GM19452 (cell line): ENCODE data around the gene LBHD1.
"Not testable (repeated sequence)": the region's sequence is repeated elsewhere in the genome, so short reads cannot be mapped to it uniquely, and the experiment has no call there.

Source experiments
- ATAC-seq: cut with Tn5 transposase; IDR thresholded peaks from one replicate; pipeline ENCODE4 v1.9.1; 2021; ENCODE audit not compliant: unreplicated experiment

Gene LBHD1

DNA sequence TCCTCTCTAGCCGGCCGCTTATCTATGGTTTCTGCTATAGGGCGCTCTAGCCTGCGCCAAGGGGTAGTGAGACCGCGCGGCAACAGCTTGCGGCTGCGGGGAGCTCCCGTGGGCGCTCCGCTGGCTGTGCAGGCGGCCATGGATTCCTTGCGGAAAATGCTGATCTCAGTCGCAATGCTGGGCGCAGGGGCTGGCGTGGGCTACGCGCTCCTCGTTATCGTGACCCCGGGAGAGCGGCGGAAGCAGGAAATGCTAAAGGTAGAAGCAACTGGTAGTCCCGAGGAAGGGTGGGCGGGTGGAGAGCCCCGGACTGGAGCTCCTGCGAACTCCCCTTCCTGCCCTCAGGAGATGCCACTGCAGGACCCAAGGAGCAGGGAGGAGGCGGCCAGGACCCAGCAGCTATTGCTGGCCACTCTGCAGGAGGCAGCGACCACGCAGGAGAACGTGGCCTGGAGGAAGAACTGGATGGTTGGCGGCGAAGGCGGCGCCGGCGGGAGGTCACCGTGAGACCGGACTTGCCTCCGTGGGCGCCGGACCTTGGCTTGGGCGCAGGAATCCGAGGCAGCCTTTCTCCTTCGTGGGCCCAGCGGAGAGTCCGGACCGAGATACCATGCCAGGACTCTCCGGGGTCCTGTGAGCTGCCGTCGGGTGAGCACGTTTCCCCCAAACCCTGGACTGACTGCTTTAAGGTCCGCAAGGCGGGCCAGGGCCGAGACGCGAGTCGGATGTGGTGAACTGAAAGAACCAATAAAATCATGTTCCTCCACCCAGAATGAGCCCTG lies at the start of gene LBHD1, which contains the start of gene UQCC3:
LBHD1 (minus strand) TSS at position 660 of the 782 bp plus-strand sequence. CDS start 2,236 bp downstream, outside the sequence.
UQCC3 (plus strand) TSS at position 66 of the 782 bp plus-strand sequence; CDS start at position 139, 73 bp downstream.
- ATAC-seq = peak; percentile 56

DNA sequence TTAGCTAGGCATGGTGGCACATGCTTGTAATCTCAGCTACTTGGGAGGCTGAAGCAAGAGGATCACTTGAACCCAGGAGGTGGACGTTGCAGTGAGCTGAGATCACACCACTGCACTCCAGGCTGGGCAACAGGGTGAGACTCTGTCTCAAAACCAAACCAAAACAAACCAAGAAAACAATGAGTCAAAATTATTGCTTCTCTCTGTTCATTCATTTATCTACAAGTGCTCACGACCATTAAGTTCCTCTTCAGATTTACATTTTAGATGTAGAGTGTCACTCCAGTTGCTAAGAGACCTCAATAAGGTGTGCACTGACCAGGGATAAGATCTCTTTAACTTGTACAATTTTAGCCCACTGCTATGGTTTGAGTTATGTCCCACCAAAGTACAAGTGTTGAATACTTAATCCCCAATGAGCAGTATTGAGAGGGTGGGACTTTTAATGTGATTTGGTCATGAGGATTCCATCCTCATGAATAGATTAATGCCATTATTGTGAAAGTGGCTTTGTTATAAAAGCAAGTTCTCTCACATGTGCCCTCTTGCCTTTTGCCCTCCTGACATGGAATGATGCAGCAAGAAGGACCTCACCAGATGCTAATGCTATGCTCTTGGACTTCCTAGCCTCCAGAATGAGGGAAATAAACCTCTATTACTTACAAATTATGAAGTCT lies 47.4 kb upstream of the LBHD1 start:
- no peak for ATAC-seq

DNA sequence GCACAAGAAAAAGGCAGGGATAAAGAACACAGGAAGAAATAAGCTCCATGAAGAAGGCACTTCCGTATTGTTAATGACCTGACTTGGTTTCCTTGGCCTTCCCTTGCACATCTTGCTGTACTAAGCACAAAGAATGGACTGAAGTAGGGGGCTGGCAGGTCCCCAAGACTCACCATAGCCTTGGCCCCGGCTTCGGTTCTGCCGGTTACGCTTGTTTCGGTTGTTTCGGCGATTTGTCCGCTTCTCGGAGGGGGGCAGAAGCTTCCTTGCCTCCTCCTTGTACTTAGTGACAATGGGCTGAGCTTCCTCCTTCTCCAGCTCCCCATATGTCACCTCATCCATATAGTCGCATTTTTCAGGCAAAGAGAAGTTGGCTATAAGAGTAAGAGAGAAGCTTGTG lies 44.7 kb upstream of the LBHD1 start:
- ATAC-seq = no peak

DNA sequence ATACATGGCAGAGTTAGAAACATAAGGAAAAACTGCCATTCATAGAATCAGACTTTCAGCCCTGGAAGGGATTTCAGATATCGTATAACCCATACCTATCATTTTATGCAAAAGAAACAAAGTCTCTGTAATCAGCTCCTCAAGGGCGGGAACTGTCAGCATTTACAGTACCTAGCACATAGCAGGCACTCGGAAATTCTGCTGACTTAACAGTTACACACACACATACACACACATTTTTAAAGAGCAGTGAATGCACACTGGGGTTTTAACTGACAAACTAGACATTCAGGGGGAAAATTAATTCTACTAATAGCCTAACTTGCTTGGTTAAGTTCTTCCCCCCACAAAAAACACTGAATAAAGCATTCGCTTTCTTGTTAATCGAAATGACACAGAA lies 44.1 kb upstream of the LBHD1 start:
- no peak for ATAC-seq

DNA sequence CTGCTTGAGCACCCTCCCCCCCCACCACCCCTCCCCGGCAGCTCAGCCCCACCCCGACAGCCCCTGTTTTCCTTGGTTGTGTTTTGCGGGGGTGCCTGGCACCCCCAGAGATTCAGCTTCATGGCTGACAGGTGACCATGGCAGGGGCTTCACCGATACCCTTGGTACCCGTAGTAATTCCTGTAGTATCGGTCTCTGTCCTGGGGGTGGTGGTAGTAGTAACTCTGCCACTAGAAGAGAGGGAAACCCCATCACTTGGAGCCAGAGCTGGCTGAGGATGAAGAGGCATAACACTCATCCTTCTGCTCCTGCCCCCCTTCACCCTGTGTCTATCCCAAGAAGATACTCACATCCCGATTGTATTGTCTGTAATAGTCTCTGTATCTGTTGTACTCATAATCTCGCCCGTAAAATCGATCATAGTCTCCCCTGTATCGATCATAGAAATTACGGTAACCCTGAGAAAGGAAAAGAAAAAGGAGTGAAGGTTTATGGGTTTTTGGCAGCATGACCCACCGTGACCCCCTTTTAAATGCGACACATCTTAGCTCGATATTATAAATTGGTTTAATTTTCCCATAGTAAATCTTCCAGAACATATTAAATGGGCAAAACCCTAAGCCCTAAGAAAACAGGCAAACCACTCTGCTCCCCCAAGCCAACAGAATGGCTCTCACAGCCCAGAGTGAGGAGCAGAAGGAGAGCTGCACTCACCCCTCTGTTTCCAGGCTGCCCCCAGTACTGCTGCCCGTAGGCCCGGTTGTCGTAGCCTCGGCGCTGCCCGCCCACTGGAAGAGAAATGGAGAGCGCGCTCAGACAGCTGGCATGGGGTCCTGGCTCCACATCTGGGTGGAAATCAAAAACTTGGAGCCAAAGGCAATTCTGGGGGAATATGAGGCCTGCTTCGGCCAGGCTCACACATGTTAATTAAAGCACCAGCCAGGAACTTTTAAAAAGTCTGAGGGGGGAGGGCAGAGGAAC lies 43.4 kb upstream of the LBHD1 start:
- ATAC-seq = no peak

DNA sequence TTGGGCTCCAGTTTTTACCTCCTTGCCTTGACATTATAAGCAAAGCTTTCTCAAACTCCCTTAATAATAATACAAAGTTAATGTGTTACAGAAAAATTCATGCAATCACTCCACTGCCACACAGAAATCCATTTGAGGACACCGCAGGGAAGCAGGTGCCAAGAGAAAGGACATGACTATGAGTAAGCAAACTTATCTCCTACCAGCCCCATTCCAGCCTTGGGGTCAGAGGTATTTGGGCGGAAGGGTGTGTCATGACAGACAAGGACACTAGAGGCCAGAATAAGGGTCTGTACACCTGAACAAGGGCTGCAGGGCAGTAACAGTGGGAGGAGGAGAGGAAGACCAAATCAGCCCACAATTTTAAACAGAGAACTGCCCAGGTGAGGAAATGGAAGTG lies 41.3 kb upstream of the LBHD1 start:
- no peak for ATAC-seq

DNA sequence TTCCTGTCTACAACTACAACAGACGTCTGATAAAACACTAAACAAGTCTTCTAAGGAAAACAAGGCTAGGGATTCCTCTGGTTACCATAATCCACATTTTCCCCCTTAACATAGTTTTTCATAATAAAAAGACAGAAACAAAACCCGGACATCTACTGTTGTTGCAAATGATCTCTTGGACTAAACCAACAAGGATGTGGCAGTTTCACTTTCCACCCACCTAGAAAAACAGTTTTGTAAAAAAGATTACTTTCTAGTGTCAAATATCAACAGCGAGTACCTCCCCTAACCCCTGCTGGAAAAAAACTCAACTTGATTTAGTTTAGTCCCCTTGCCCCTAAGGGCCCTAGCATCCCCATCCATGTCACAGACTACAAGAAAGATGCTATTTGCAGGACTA lies 40.8 kb upstream of the LBHD1 start:
- no peak for ATAC-seq

DNA sequence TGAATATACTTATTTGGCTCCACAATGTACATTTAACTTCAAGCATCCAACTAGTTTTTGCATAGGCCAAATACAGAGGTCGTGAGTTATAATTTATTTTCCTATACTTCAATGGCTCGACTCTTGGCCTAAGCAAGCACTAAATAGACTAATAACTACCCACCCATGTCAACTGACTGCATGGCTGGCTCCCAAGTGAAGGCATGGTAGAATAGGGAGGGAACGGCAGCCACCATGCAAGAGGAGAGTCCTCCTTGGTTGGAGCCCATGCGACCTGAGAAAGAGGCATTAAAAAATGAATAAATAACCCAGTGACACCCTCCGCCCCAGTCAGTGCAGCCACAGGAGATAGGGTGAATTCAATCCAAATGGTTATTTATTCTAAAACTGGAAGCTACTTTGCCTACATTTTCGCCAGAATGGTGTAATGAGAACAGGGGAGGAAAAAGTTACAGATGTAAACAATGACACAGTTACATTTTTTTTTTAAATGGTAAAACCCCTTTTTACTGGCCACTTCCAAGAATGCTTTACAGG lies 40.3 kb upstream of the LBHD1 start:
- no peak for ATAC-seq

DNA sequence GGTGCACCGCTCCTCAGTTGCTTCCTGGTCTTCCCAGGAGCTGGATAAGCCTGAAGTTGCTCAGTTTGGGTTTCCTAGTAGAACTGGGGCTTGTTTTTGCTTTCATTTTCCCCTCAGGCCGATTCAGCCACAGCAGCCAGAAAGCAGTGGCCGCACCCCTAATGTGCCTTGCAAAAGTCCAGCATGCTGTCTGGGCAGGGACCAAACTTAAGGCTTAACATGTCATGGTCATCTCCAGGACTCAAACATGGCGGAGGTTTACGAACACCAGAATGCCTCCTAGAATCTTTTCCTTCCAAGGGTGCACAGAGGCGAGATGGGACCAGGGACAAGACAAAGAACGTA lies 37.9 kb upstream of the LBHD1 start:
- ATAC-seq = no peak

DNA sequence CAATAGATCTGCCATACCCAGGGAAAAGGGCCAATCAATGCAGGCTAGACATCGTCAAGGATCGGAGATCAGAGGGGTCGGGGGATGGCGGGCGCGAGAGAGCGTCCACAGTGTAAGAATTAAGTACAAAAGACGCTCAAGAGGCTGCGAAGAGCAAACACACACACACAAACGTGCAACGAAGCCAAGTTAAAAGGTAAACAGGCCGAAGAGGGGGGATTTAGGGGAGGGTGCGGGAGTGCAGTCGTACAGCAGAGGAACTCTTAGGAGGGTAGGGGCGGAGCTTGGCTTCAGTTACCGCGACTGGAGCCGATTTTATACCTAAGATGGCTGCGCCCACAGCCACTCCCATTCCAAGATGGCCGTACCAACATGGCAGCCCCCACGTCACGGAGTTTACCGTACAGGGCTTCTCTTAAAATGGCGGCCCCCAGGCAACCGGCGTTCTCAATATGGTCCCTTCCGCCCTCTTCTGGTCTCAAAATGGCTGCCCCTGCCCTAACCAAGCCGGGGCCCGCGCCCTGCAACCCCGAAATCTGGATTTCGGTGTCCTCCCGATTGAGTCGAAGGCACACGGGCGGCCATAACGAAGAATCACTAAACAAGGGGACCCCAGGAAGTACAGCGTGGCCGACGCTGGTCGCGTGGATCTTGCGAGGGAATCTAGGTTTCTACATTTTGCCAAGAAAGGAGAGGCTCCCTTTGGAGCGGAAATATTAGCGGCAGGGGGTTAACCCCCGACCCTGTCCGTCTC lies 37.4 kb upstream of the LBHD1 start:
- peak; percentile 62 for ATAC-seq

DNA sequence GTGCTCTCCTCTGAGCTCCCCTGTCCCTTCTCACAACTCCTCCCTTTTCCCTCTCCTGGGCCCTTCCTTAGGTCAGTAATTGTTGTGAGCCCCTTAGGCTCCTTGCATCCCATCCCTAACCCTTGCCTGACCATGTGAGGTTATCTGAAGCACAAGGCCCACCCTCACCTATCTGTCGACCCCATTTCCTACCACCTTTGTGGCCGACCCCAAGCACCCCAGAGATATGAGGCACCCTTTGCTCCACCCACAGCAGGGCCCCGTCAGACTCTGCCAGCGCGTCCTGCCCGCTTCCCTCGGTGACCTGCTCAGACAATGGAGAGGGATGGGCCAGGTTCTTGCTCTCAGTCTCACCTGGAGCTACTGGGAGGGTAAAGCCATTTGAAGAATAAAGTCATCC lies 36.7 kb upstream of the LBHD1 start:
- no peak for ATAC-seq

DNA sequence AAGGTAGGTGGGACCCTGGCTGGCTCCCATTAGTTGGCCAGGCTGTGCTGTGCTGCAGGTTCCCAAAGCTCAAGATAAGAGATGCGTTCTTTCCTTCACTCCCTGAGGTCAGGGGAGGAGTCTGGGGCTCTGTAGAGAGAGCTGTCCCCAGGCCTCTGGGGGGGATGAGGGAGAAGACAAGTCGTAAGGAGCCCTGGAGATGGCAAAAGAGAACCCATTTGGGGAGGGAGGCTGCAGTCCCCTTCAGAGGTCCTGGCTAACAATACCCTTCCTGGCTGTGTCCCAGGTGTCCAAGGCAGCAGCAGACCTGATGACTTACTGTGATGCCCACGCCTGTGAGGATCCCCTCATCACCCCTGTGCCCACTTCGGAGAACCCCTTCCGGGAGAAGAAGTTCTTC lies 36.3 kb upstream of the LBHD1 start:
- ATAC-seq = no peak

DNA sequence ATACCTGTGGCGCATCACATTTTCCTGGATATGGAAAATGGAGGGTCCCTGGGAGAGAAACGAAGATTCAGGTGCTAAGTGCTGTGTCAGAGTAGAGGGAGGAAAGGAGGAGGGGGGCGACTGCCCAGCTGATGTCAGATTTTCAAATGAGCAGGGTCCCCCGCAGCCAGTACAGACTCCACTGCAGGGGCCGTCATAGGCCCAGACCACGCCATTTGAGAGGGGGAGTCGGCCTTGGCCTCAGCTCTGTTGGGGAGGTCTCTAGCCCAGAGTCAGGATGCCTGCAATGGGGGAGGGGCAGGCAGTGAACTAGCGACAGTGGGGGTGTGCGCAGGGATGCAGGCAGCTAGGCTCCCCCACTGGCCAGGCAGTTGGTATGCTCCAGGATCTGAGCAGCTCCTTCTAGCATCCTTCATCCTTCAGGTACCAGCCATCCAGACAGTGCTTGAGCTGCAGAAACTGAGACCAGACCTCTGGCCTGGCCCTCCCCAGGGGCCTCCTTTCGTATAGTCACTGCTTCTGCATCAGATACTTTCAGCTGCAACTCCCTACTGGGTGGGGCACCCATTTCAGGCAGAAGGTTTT lies 35.3 kb upstream of the LBHD1 start, which contains the start of the genes BSCL2 and GNG3:
BSCL2 (minus strand) TSS at position 148 of the 585 bp plus-strand sequence. CDS start 229 bp downstream, outside the sequence.
GNG3 (plus strand) TSS at position 400 of the 585 bp plus-strand sequence. CDS start 620 bp downstream, outside the sequence.
- ATAC-seq = no peak

DNA sequence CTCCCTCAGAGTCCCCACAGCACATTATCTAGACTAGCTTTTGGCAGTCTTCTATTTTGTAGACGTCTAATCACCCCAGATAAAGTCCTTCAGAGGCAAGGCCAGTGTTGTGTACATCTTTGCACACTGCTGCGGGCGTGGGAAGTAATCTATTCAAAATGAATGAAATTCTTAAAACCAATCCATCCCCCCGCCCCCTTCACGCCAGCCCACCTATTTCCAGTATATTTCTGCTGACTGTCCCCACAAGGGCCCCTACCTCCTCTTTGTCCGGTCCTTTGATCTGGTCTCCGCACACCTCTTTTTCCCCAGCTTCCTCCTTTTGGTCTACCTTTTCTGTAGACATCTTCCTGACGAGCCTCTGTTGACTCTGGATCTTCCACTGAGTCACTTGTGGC lies 34.8 kb upstream of the LBHD1 start:
- no peak for ATAC-seq

DNA sequence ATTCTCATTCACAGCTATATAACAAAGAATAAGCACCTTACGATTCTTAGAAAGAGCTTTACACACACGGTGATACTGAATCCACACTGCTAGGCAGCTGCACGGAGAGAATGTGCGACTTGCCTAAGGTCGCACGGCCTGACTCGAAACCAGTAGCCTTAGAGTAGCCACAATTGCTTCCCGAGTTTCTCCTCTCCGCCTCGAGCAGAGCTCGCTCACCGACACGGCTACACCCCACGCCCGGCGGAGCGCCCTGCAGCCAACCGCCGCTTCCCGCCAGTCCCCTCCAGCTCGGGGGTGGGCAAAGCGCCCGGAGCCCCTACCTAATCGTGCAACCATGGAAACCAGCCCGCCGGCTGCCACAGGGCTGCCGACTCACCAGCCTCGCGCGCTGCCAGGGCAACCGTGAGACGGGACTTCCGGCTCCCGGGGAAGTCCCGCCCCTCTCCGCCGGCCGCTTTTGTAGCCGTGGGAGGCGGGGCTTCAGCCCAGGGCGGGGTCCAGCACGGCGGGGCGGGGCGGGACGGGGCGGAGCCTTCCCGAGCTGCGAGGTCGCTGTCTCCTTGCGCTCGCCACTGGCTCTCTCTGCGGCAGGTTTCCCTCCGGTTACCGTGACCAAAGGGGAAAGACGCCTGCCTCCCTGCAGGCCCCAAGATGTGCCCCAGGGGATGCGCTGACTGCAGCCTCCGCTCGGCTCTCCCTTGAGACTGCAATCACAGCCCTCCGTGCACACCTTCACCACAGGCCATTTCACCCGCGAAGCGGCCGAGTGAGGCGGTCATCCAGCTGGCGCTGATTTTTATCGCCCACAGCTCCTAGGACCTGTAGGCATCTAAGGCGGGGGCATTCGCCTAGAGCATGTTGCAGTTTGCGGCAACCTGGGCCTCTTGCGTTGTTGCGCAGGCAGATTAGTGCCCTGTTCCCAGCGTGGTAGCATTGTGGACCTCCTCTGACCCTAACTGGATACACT lies 34.1 kb upstream of the LBHD1 start:
- peak; percentile 52 for ATAC-seq

DNA sequence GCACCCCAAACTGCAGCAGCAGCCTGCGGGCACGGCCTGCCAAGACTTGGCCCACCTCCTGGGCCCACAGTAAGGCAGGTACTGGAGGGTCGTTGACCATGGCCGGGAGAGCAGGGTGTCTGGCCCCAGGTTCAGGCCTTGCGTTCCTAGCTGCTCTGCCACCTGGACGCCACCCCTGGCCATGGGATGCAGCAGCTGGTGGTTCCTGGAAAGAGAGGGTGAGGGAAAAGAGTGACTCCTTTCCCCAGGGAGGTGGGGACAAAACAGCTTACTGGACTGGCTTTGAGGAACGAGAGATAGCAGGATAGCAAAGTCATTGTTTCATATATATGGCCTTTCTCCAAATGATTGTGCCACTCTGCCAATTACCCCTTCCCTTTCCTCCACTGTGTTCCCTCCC lies 33.3 kb upstream of the LBHD1 start:
- ATAC-seq = no peak

DNA sequence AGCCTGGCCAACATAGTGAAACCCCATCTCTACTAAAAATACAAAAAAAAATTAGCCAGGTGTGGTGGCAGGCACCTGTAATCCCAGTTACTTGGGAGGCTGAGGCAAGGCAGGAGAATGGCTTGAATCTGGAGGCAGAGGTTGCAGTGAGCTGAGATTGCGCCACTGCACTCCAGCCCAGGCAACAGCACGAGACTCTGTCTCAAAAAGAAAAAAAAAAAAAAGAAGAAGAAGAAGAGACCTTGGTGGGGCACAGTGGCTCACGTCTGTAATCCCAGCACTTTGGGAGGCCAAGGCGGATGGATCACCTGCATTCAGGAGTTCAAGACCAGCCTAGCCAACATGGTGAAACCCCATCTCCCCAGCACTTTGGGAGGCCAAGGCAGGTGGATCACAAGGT lies 31.9 kb upstream of the LBHD1 start:
- ATAC-seq = not testable (repeated sequence)

DNA sequence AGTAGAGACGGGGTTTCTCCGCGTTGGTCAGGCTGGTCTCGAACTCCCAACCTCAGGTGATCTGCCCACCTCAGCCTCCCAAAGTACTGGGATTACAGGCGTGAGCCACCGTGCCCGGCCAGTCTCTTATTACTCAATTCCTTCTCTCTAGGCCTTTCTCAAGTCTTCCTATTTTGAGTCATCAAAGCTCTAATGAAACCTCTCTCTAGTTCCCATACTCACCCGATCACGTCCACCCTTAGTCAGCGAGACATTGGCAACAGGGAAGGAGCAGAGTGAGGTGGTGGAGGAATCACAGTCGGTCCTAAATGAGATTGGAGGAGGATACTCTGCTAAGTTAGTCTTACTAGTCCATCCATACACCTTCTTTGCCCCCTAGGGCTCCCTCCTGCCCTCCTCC lies 30.2 kb upstream of the LBHD1 start:
- no peak for ATAC-seq
